T-helper 1 cell treated with Interleukin-12 subunit alpha and Interleukin-12 subunit beta and Interleukin-4 antibody, amounts not matched to agents 30 μg/mL and 1 μg/mL, for 36 hours (primary cell): Measurements from ENCODE around the gene HDAC4.

Source experiments
- H3K27ac Mint-ChIP-seq: one replicate; pipeline ENCODE4 v1.8.0; 2021; ENCODE audit warnings: mild to moderate bottlenecking, mixed read lengths
- H3K27me3 Mint-ChIP-seq: one replicate; pipeline ENCODE4 v1.8.0; 2021; ENCODE audit warnings: low read depth, mixed read lengths
- H3K36me3 Mint-ChIP-seq: one replicate; pipeline ENCODE4 v1.8.0; 2021; ENCODE audit warnings: low read depth, mixed read lengths
- H3K4me1 Mint-ChIP-seq: one replicate; pipeline ENCODE4 v1.8.0; 2021; ENCODE audit warnings: low read depth, mixed read lengths
- H3K4me3 Mint-ChIP-seq: one replicate; pipeline ENCODE4 v1.8.0; 2021; ENCODE audit warnings: mild to moderate bottlenecking, moderate library complexity, mixed read lengths
- H3K9me3 Mint-ChIP-seq: one replicate; pipeline ENCODE4 v1.8.0; 2021; ENCODE audit warnings: mixed read lengths

HDAC4 gene

GRCh38 chr2:239201884-239202283, 198.9 kb downstream of the HDAC4 start:
- Mint-ChIP-seq H3K27ac (no peak overlapping the region), H3K36me3 (peaks cover 20% of the 10 kb centered on the region), H3K27me3 (no peaks in the 10 kb centered on the region), H3K9me3 (no peaks in the 10 kb centered on the region), H3K4me3 (no peak overlapping the region), H3K4me1 (peaks cover 12% of the 10 kb centered on the region)

- no peak overlapping the region for H3K27ac Mint-ChIP-seq
- peaks cover 12% of the 10 kb centered on the region for H3K4me1 Mint-ChIP-seq
- H3K36me3 Mint-ChIP-seq: peaks cover 20% of the 10 kb centered on the region
- H3K27me3 Mint-ChIP-seq: no peaks in the 10 kb centered on the region
- no peak overlapping the region for H3K4me3 Mint-ChIP-seq
- H3K9me3 Mint-ChIP-seq: no peaks in the 10 kb centered on the region
These were observed 199.3 kb downstream of the HDAC4 start for GRCh38 chr2:239201531-239201876.

- Mint-ChIP-seq H3K27ac (no peak overlapping the region), H3K9me3 (no peaks in the 10 kb centered on the region), H3K4me3 (no peak overlapping the region), H3K36me3 (peaks cover 20% of the 10 kb centered on the region), H3K4me1 (peaks cover 12% of the 10 kb centered on the region), H3K27me3 (no peaks in the 10 kb centered on the region)
These were observed 199.9 kb downstream of the HDAC4 start for GRCh38 chr2:239200646-239201530.

GRCh38 chr2:239199041-239199768, 201.6 kb downstream of the HDAC4 start:
- Mint-ChIP-seq H3K27me3 (no peaks in the 10 kb centered on the region), H3K9me3 (no peaks in the 10 kb centered on the region), H3K4me3 (no peak overlapping the region), H3K27ac (no peak overlapping the region), H3K4me1 (peaks cover 4% of the 10 kb centered on the region), H3K36me3 (peaks cover 15% of the 10 kb centered on the region)

GRCh38 chr2:239198221-239198620, 202.6 kb downstream of the HDAC4 start:
- peaks cover 2% of the 10 kb centered on the region for H3K4me1 Mint-ChIP-seq
- H3K4me3 Mint-ChIP-seq: no peak overlapping the region
- H3K27ac Mint-ChIP-seq: no peak overlapping the region
- H3K27me3 Mint-ChIP-seq: no peaks in the 10 kb centered on the region
- peaks cover 14% of the 10 kb centered on the region for H3K36me3 Mint-ChIP-seq
- no peaks in the 10 kb centered on the region for H3K9me3 Mint-ChIP-seq

GRCh38 chr2:239197146-239197545, 203.7 kb downstream of the HDAC4 start:
- H3K4me1 Mint-ChIP-seq: no peaks in the 10 kb centered on the region
- H3K27me3 Mint-ChIP-seq: no peaks in the 10 kb centered on the region
- H3K4me3 Mint-ChIP-seq: no peak overlapping the region
- no peaks in the 10 kb centered on the region for H3K9me3 Mint-ChIP-seq
- no peak overlapping the region for H3K27ac Mint-ChIP-seq
- peaks cover 8% of the 10 kb centered on the region for H3K36me3 Mint-ChIP-seq

- no peak overlapping the region for H3K27ac Mint-ChIP-seq
- no peaks in the 10 kb centered on the region for H3K27me3 Mint-ChIP-seq
- H3K4me1 Mint-ChIP-seq: no peaks in the 10 kb centered on the region
- H3K4me3 Mint-ChIP-seq: no peak overlapping the region
- no peaks in the 10 kb centered on the region for H3K9me3 Mint-ChIP-seq
- peaks cover 9% of the 10 kb centered on the region for H3K36me3 Mint-ChIP-seq
These were observed 204.3 kb downstream of the HDAC4 start for GRCh38 chr2:239196474-239197021.

GRCh38 chr2:239195992-239196391, 204.8 kb downstream of the HDAC4 start:
- Mint-ChIP-seq H3K4me1 (no peaks in the 10 kb centered on the region), H3K27ac (no peak overlapping the region), H3K4me3 (no peak overlapping the region), H3K27me3 (no peaks in the 10 kb centered on the region), H3K36me3 (peaks cover 9% of the 10 kb centered on the region), H3K9me3 (no peaks in the 10 kb centered on the region)

GRCh38 chr2:239195318-239195871, 205.4 kb downstream of the HDAC4 start:
- Mint-ChIP-seq H3K27ac (no peak overlapping the region), H3K4me3 (no peak overlapping the region), H3K36me3 (peaks cover 13% of the 10 kb centered on the region), H3K27me3 (no peaks in the 10 kb centered on the region), H3K4me1 (no peaks in the 10 kb centered on the region), H3K9me3 (peaks cover 3% of the 10 kb centered on the region)

- Mint-ChIP-seq H3K4me3 (no peak overlapping the region), H3K4me1 (no peaks in the 10 kb centered on the region), H3K9me3 (peaks cover 3% of the 10 kb centered on the region), H3K27ac (no peak overlapping the region), H3K36me3 (peaks cover 17% of the 10 kb centered on the region), H3K27me3 (no peaks in the 10 kb centered on the region)
These were observed 206.0 kb downstream of the HDAC4 start for GRCh38 chr2:239194731-239195317.

GRCh38 chr2:239193925-239194677, 206.7 kb downstream of the HDAC4 start:
- no peak overlapping the region for H3K27ac Mint-ChIP-seq
- H3K9me3 Mint-ChIP-seq: peaks cover 3% of the 10 kb centered on the region
- no peak overlapping the region for H3K4me3 Mint-ChIP-seq
- no peaks in the 10 kb centered on the region for H3K27me3 Mint-ChIP-seq
- peaks cover 21% of the 10 kb centered on the region for H3K36me3 Mint-ChIP-seq
- H3K4me1 Mint-ChIP-seq: no peaks in the 10 kb centered on the region

GRCh38 chr2:239193401-239193811, 207.4 kb downstream of the HDAC4 start:
- peaks cover 23% of the 10 kb centered on the region for H3K36me3 Mint-ChIP-seq
- H3K4me1 Mint-ChIP-seq: no peaks in the 10 kb centered on the region
- peaks cover 3% of the 10 kb centered on the region for H3K9me3 Mint-ChIP-seq
- H3K27ac Mint-ChIP-seq: no peak overlapping the region
- H3K4me3 Mint-ChIP-seq: no peak overlapping the region
- H3K27me3 Mint-ChIP-seq: no peaks in the 10 kb centered on the region

GRCh38 chr2:239192975-239193374, 207.8 kb downstream of the HDAC4 start:
- H3K36me3 Mint-ChIP-seq: peaks cover 25% of the 10 kb centered on the region
- no peak overlapping the region for H3K27ac Mint-ChIP-seq

GRCh38 chr2:239192456-239192855, 208.4 kb downstream of the HDAC4 start:
- Mint-ChIP-seq H3K9me3 (peaks cover 3% of the 10 kb centered on the region), H3K4me1 (no peaks in the 10 kb centered on the region), H3K27me3 (no peaks in the 10 kb centered on the region), H3K36me3 (peaks cover 25% of the 10 kb centered on the region), H3K4me3 (no peak overlapping the region), H3K27ac (no peak overlapping the region)

More at GRCh38 chr2:239192975-239193374, 207.8 kb downstream of the HDAC4 start:
- no peaks in the 10 kb centered on the region for H3K27me3 Mint-ChIP-seq
- peaks cover 3% of the 10 kb centered on the region for H3K9me3 Mint-ChIP-seq
- no peaks in the 10 kb centered on the region for H3K4me1 Mint-ChIP-seq
- H3K4me3 Mint-ChIP-seq: no peak overlapping the region
